ENCODE data around the gene SNX20.

- TF ChIP-seq CTCF (IDR thresholded peaks at IDR 0.05) (no peak), POLR2A (IDR thresholded peaks at IDR 0.05) (no peak), EP300 (IDR thresholded peaks at IDR 0.05) (no peak)
These were observed 43.2 kb upstream of the SNX20 start for GRCh38 chr16:50724306-50724705.

Measured in ovary (tissue), 3 donors.